Central memory CD8-positive, alpha-beta T cell (primary cell): ENCODE data around the gene CACNA1A.

Source experiments
- ATAC-seq: fragments of 150-1000 bp; cut with Tn5 transposase; replicated peaks from 2 replicates; pipeline ENCODE4 v1.10.0; 2022; ENCODE audit warnings: mild to moderate bottlenecking, moderate FRiP score, moderate number of reproducible peaks; ENCODE audit not compliant: poor library complexity, severe bottlenecking; ENCODE audit errors: extremely low read depth
- DNase-seq, 2 donors: peaks; one replicate each; pipeline ENCODE4 v3.0.0; 2021; ENCODE audit warnings: low spot score in 2 of 2
- H3K27ac Mint-ChIP-seq: one replicate; pipeline ENCODE4 v1.8.0; 2022; ENCODE audit warnings: low read depth, mild to moderate bottlenecking, moderate library complexity, mixed read lengths
- H3K27me3 Mint-ChIP-seq: one replicate; pipeline ENCODE4 v1.8.0; 2022; ENCODE audit warnings: mixed read lengths
- H3K36me3 Mint-ChIP-seq: one replicate; pipeline ENCODE4 v1.8.0; 2022; ENCODE audit warnings: mild to moderate bottlenecking, moderate library complexity, mixed read lengths; ENCODE audit not compliant: insufficient read depth
- H3K4me1 Mint-ChIP-seq: one replicate; pipeline ENCODE4 v1.8.0; 2022; ENCODE audit warnings: mixed read lengths
- H3K4me3 Mint-ChIP-seq: one replicate; pipeline ENCODE4 v1.8.0; 2022; ENCODE audit warnings: mild to moderate bottlenecking, moderate library complexity, mixed read lengths
- H3K9me3 Mint-ChIP-seq: one replicate; pipeline ENCODE4 v1.8.0; 2022; ENCODE audit warnings: mixed read lengths

Gene CACNA1A

GRCh38 chr19:13231663-13232062, 274.6 kb downstream of the CACNA1A start:
- Mint-ChIP-seq H3K4me1 (peaks cover 16% of the 10 kb centered on the region), H3K27me3 (peaks cover 13% of the 10 kb centered on the region), H3K36me3 (peaks cover 4% of the 10 kb centered on the region), H3K4me3 (no peak overlapping the region), H3K9me3 (peaks cover 8% of the 10 kb centered on the region), H3K27ac (no peak overlapping the region)
- DNase-seq = no peak
- no peak for ATAC-seq

- DNase-seq (no peak), ATAC-seq (no peak)
- Mint-ChIP-seq H3K27ac (no peak overlapping the region), H3K27me3 (peaks cover 38% of the 10 kb centered on the region), H3K4me3 (no peak overlapping the region), H3K9me3 (no peaks in the 10 kb centered on the region), H3K36me3 (peaks cover 2% of the 10 kb centered on the region), H3K4me1 (peaks cover 1% of the 10 kb centered on the region)
Measured at GRCh38 chr19:13229246-13229645, 277.0 kb downstream of the CACNA1A start.

- H3K36me3 Mint-ChIP-seq = peaks cover 2% of the 10 kb centered on the region
Measured at GRCh38 chr19:13228561-13228960, 277.7 kb downstream of the CACNA1A start.

GRCh38 chr19:13226983-13227382, 279.3 kb downstream of the CACNA1A start:
- Mint-ChIP-seq H3K36me3 (no peaks in the 10 kb centered on the region), H3K27ac (peak overlapping the region; percentile 54), H3K4me1 (no peaks in the 10 kb centered on the region), H3K4me3 (no peak overlapping the region), H3K9me3 (no peaks in the 10 kb centered on the region), H3K27me3 (peaks cover 38% of the 10 kb centered on the region)
- ATAC-seq = no peak
- DNase-seq = no peak

More at GRCh38 chr19:13228561-13228960, 277.7 kb downstream of the CACNA1A start:
- H3K4me3 Mint-ChIP-seq = no peak overlapping the region
- DNase-seq = no peak
- ATAC-seq = no peak
- no peak overlapping the region for H3K27ac Mint-ChIP-seq
- H3K4me1 Mint-ChIP-seq = no peaks in the 10 kb centered on the region
- no peaks in the 10 kb centered on the region for H3K9me3 Mint-ChIP-seq
- H3K27me3 Mint-ChIP-seq = peaks cover 38% of the 10 kb centered on the region

- peaks cover 38% of the 10 kb centered on the region for H3K27me3 Mint-ChIP-seq
- no peaks in the 10 kb centered on the region for H3K36me3 Mint-ChIP-seq
- no peak overlapping the region for H3K27ac Mint-ChIP-seq
- H3K4me1 Mint-ChIP-seq = no peaks in the 10 kb centered on the region
- DNase-seq (no peak), ATAC-seq (no peak)
- no peak overlapping the region for H3K4me3 Mint-ChIP-seq
- no peaks in the 10 kb centered on the region for H3K9me3 Mint-ChIP-seq
Measured at GRCh38 chr19:13225973-13226865, 280.1 kb downstream of the CACNA1A start.

- Mint-ChIP-seq H3K4me1 (no peaks in the 10 kb centered on the region), H3K27me3 (peaks cover 38% of the 10 kb centered on the region), H3K9me3 (no peaks in the 10 kb centered on the region), H3K27ac (no peak overlapping the region), H3K36me3 (no peaks in the 10 kb centered on the region), H3K4me3 (no peak overlapping the region)
- no peak for DNase-seq
- no peak for ATAC-seq
Measured at GRCh38 chr19:13225085-13225484, 281.2 kb downstream of the CACNA1A start.

GRCh38 chr19:13220847-13221246, 285.4 kb downstream of the CACNA1A start:
- no peak overlapping the region for H3K4me3 Mint-ChIP-seq

GRCh38 chr19:13215572-13216380, 290.5 kb downstream of the CACNA1A start:
- DNase-seq = no peak
- ATAC-seq = peak; percentile 77
- H3K27ac Mint-ChIP-seq = peak overlapping the region; percentile 92
- peaks cover 19% of the 10 kb centered on the region for H3K4me1 Mint-ChIP-seq
- no peaks in the 10 kb centered on the region for H3K27me3 Mint-ChIP-seq
- peak overlapping the region; percentile 71 for H3K4me3 Mint-ChIP-seq
- H3K9me3 Mint-ChIP-seq = no peaks in the 10 kb centered on the region
- no peaks in the 10 kb centered on the region for H3K36me3 Mint-ChIP-seq

More at GRCh38 chr19:13220847-13221246, 285.4 kb downstream of the CACNA1A start:
- peaks cover 17% of the 10 kb centered on the region for H3K27me3 Mint-ChIP-seq
- no peak overlapping the region for H3K27ac Mint-ChIP-seq
- H3K36me3 Mint-ChIP-seq = no peaks in the 10 kb centered on the region
- H3K4me1 Mint-ChIP-seq = peaks cover 4% of the 10 kb centered on the region
- ATAC-seq (no peak), DNase-seq (no peak)
- no peaks in the 10 kb centered on the region for H3K9me3 Mint-ChIP-seq

GRCh38 chr19:13214036-13214730, 292.1 kb downstream of the CACNA1A start:
- no peak for ATAC-seq
- no peaks in the 10 kb centered on the region for H3K9me3 Mint-ChIP-seq
- no peak overlapping the region for H3K4me3 Mint-ChIP-seq
- no peaks in the 10 kb centered on the region for H3K36me3 Mint-ChIP-seq
- DNase-seq = no peak
- no peaks in the 10 kb centered on the region for H3K27me3 Mint-ChIP-seq
- no peak overlapping the region for H3K27ac Mint-ChIP-seq
- H3K4me1 Mint-ChIP-seq = peaks cover 19% of the 10 kb centered on the region

GRCh38 chr19:13212759-13213330, 293.4 kb downstream of the CACNA1A start:
- ATAC-seq = no peak
- H3K36me3 Mint-ChIP-seq = peaks cover 3% of the 10 kb centered on the region
- H3K27ac Mint-ChIP-seq = peak overlapping the region; percentile 19
- peaks cover 26% of the 10 kb centered on the region for H3K4me1 Mint-ChIP-seq
- peak; percentile 55 to 61 for DNase-seq
- H3K27me3 Mint-ChIP-seq = no peaks in the 10 kb centered on the region
- H3K9me3 Mint-ChIP-seq = no peaks in the 10 kb centered on the region
- no peak overlapping the region for H3K4me3 Mint-ChIP-seq

GRCh38 chr19:13211426-13212308, 294.6 kb downstream of the CACNA1A start:
- Mint-ChIP-seq H3K9me3 (no peaks in the 10 kb centered on the region), H3K4me1 (peaks cover 29% of the 10 kb centered on the region), H3K27me3 (no peaks in the 10 kb centered on the region), H3K27ac (no peak overlapping the region), H3K4me3 (no peak overlapping the region), H3K36me3 (peaks cover 3% of the 10 kb centered on the region)
- DNase-seq (no peak), ATAC-seq (no peak)
